Memory B cell (primary cell): Measurements from ENCODE around the gene CLDN24.

Source experiments
- ATAC-seq: fragments of 150-1000 bp; cut with Tn5 transposase; 2 replicates; pipeline ENCODE4 v1.10.0; 2021; ENCODE audit warnings: low read depth, mild to moderate bottlenecking, moderate library complexity
- DNase-seq, 2 donors: peaks; one replicate each; pipeline ENCODE4 v3.0.0; 2022; ENCODE audit warnings: low spot score in 2 of 2
- H3K27ac Mint-ChIP-seq: one replicate; pipeline ENCODE4 v1.8.0; 2022; ENCODE audit warnings: mild to moderate bottlenecking, moderate library complexity, mixed read lengths
- H3K27me3 Mint-ChIP-seq: one replicate; pipeline ENCODE4 v1.8.0; 2022; ENCODE audit warnings: mixed read lengths
- H3K36me3 Mint-ChIP-seq: one replicate; pipeline ENCODE4 v1.8.0; 2022; ENCODE audit warnings: mild to moderate bottlenecking, mixed read lengths
- H3K4me1 Mint-ChIP-seq: one replicate; pipeline ENCODE4 v1.8.0; 2022; ENCODE audit warnings: mixed read lengths
- H3K4me3 Mint-ChIP-seq: one replicate; pipeline ENCODE4 v1.8.0; 2022; ENCODE audit warnings: mild to moderate bottlenecking, moderate library complexity, mixed read lengths
- H3K9me3 Mint-ChIP-seq: one replicate; pipeline ENCODE4 v1.8.0; 2022; ENCODE audit warnings: mixed read lengths

The CLDN24 gene

GRCh38 chr4:183322326-183322725 lies at the start of gene CLDN24:
CLDN24 (minus strand) TSS chr4:183322426; CDS start chr4:183322426, 0 bp downstream.
- Mint-ChIP-seq H3K27ac (no peak within 1 kb of the TSS), H3K9me3 (peaks cover 2% of the 10 kb centered on the region), H3K4me3 (no peak within 1 kb of the TSS), H3K4me1 (no peaks in the 10 kb centered on the region), H3K36me3 (no peaks in the 10 kb centered on the region), H3K27me3 (peaks cover 3% of the 10 kb centered on the region)
- ATAC-seq (no peak), DNase-seq (no peak)

- no peak for ATAC-seq
- H3K9me3 Mint-ChIP-seq: peaks cover 2% of the 10 kb centered on the region
- DNase-seq: no peak
- no peak overlapping the region for H3K4me3 Mint-ChIP-seq
- no peaks in the 10 kb centered on the region for H3K4me1 Mint-ChIP-seq
- H3K36me3 Mint-ChIP-seq: no peaks in the 10 kb centered on the region
- peaks cover 1% of the 10 kb centered on the region for H3K27me3 Mint-ChIP-seq
- H3K27ac Mint-ChIP-seq: no peak overlapping the region
Measured at GRCh38 chr4:183370786-183371185, 48.6 kb upstream of the CLDN24 start.

DNA sequence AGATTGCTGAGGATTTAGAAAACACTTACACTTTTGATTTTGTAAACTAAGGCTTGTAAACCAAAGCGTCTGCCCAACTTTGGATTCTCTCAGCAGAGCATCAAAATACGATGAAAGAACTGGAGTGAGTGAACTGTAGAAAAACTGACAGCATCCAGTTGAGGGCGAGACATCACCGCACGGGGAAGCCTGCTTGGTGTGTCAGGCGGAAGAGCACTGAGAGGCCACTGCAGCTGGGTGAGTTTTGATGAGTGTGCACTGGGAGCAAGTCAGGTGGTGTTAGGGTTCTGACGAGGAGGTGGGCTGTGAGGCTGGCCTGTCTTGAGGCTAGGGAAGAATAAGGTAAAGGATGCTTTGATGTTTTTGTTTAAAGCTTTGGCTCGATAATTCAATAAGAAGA lies 46.8 kb upstream of the CLDN24 start:
- Mint-ChIP-seq H3K4me3 (no peak overlapping the region), H3K4me1 (no peaks in the 10 kb centered on the region), H3K9me3 (peaks cover 2% of the 10 kb centered on the region), H3K27me3 (peaks cover 1% of the 10 kb centered on the region), H3K36me3 (no peaks in the 10 kb centered on the region), H3K27ac (no peak overlapping the region)
- DNase-seq (no peak), ATAC-seq (no peak)

- H3K4me1 Mint-ChIP-seq: no peaks in the 10 kb centered on the region
- peaks cover 4% of the 10 kb centered on the region for H3K27me3 Mint-ChIP-seq
- ATAC-seq (no peak), DNase-seq (no peak)
- no peaks in the 10 kb centered on the region for H3K9me3 Mint-ChIP-seq
- no peak overlapping the region for H3K27ac Mint-ChIP-seq
- no peaks in the 10 kb centered on the region for H3K36me3 Mint-ChIP-seq
- no peak overlapping the region for H3K4me3 Mint-ChIP-seq
Measured at GRCh38 chr4:183366206-183366835, 44.1 kb upstream of the CLDN24 start.

DNA sequence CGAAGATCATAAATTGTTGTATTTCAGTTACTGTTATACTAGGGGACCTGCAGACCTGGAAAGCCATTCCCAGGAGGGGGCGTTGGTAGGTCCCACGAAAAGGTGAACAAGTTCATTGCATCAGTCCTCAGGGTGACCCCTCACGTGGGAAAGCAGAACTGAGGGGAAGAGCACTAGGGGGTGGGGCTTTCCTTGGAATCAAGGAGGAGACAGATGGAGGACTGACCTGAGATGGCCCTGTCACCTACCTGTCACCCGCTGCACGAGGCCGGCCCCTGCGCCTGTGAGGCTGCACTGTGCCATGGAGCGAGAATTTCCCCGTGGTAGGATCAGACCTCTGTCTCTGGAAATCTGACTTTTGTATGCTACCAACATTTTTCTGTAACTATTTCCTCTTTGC lies 41.8 kb upstream of the CLDN24 start:
- ATAC-seq (no peak), DNase-seq (no peak)
- H3K9me3 Mint-ChIP-seq: no peaks in the 10 kb centered on the region
- no peak overlapping the region for H3K4me3 Mint-ChIP-seq
- H3K4me1 Mint-ChIP-seq: no peaks in the 10 kb centered on the region
- H3K27me3 Mint-ChIP-seq: peaks cover 4% of the 10 kb centered on the region
- no peak overlapping the region for H3K27ac Mint-ChIP-seq
- H3K36me3 Mint-ChIP-seq: no peaks in the 10 kb centered on the region

- peaks cover 6% of the 10 kb centered on the region for H3K27me3 Mint-ChIP-seq
Measured at GRCh38 chr4:183362916-183363542, 40.8 kb upstream of the CLDN24 start.

DNA sequence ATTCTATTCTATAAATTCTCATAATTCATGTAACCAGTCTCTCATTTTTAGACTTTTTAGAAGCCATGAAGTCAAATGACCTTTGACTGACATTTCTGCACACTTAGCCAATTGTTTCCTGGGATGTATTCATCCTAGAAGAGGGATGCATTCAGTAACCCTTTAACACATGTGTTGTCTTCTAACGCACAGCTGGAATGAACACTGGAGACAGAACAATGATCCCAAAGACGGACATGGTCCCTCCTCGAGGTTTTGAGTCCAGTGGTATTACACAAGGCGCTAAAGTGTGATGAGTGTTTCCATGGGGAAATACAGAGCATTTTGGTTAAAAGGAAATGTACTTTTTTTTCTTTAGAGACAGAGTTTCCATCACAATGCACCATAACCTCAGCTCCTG lies 39.8 kb upstream of the CLDN24 start:
- Mint-ChIP-seq H3K4me1 (no peaks in the 10 kb centered on the region), H3K9me3 (no peaks in the 10 kb centered on the region), H3K27ac (no peak overlapping the region), H3K36me3 (no peaks in the 10 kb centered on the region), H3K4me3 (no peak overlapping the region), H3K27me3 (peaks cover 8% of the 10 kb centered on the region)
- no peak for ATAC-seq
- DNase-seq: no peak

More at GRCh38 chr4:183362916-183363542, 40.8 kb upstream of the CLDN24 start:
- Mint-ChIP-seq H3K9me3 (no peaks in the 10 kb centered on the region), H3K27ac (no peak overlapping the region), H3K4me1 (no peaks in the 10 kb centered on the region), H3K4me3 (no peak overlapping the region), H3K36me3 (no peaks in the 10 kb centered on the region)
- no peak for DNase-seq
- ATAC-seq: no peak

- no peaks in the 10 kb centered on the region for H3K36me3 Mint-ChIP-seq
- ATAC-seq: no peak
- H3K9me3 Mint-ChIP-seq: no peaks in the 10 kb centered on the region
- H3K4me3 Mint-ChIP-seq: no peak overlapping the region
- H3K4me1 Mint-ChIP-seq: no peaks in the 10 kb centered on the region
- DNase-seq: no peak
- H3K27ac Mint-ChIP-seq: no peak overlapping the region
- peaks cover 12% of the 10 kb centered on the region for H3K27me3 Mint-ChIP-seq
Measured at GRCh38 chr4:183360161-183360919, 38.1 kb upstream of the CLDN24 start.

DNA sequence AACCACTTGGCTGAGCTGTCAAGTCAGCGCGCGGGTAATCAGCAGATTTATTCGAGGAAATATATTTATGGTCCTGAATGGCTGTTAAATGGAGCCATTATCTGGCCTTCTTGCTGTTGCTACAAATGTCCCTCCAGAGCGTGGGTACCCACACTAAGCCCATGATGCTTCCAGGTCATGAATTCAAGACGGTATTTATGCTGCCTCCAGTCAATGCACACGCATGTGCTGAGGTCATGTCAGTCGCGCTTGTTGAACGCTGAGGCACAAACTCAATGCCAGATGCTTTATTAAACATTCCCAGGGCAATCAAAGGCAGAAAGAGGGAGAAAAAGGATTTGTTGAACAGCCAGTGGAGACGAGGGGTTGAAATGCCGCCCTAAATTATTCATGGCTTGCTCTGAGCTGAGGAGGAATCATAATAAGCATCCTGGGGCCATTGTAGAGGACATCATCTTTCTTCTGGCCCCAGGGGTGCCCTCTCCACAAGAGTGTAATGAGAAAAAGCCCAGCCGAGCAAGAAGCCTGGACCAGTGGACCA lies 36.1 kb upstream of the CLDN24 start:
- no peak overlapping the region for H3K27ac Mint-ChIP-seq
- no peaks in the 10 kb centered on the region for H3K4me1 Mint-ChIP-seq
- no peaks in the 10 kb centered on the region for H3K36me3 Mint-ChIP-seq
- peaks cover 11% of the 10 kb centered on the region for H3K27me3 Mint-ChIP-seq
- no peak for ATAC-seq
- no peaks in the 10 kb centered on the region for H3K9me3 Mint-ChIP-seq
- no peak overlapping the region for H3K4me3 Mint-ChIP-seq
- no peak for DNase-seq

DNA sequence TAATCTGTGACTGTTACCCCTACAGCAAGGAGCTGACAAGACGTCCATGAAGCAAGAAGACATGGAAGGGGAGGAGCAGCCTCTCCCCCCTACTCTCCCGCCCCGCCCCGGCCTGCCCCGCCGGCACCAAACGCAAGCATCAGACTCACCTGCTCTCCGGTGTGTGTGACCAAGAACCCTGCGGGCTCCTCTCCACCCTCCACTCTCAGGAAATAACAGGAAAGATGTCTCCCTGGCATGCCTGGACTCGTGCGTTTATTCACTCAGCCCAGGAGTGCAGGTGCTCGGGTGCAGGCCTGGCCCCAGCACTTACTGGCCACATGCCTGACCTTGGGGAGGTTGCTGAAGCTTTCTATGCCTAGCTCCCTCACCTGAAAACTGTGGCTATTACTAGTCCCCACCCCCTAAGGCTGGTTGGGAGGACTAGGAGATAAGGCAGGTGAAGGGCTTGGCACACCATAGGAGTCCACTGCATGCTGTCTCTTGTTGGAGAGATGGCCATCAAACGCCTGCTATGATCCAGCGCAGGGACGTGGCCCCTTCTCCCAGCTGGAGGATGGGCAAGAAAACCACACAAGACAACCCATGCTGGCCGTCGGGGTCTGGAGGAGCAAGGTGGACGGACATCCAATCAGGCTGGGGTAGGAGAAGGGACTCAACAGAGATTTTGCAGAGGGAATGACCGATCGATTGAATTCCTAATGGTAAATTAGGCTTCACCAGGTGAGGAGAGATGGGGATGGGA lies 34.9 kb upstream of the CLDN24 start:
- no peaks in the 10 kb centered on the region for H3K36me3 Mint-ChIP-seq
- peaks cover 9% of the 10 kb centered on the region for H3K27me3 Mint-ChIP-seq
- no peak overlapping the region for H3K4me3 Mint-ChIP-seq
- H3K9me3 Mint-ChIP-seq: no peaks in the 10 kb centered on the region
- ATAC-seq (no peak), DNase-seq (no peak)
- H3K27ac Mint-ChIP-seq: no peak overlapping the region
- H3K4me1 Mint-ChIP-seq: no peaks in the 10 kb centered on the region

- peaks cover 9% of the 10 kb centered on the region for H3K27me3 Mint-ChIP-seq
- no peak for ATAC-seq
- no peaks in the 10 kb centered on the region for H3K9me3 Mint-ChIP-seq
- H3K36me3 Mint-ChIP-seq: no peaks in the 10 kb centered on the region
- no peak overlapping the region for H3K4me3 Mint-ChIP-seq
- no peak for DNase-seq
- H3K4me1 Mint-ChIP-seq: no peaks in the 10 kb centered on the region
- no peak overlapping the region for H3K27ac Mint-ChIP-seq
Measured at GRCh38 chr4:183356173-183356830, 34.1 kb upstream of the CLDN24 start.

- no peak for DNase-seq
- Mint-ChIP-seq H3K9me3 (no peaks in the 10 kb centered on the region), H3K36me3 (no peaks in the 10 kb centered on the region), H3K4me1 (no peaks in the 10 kb centered on the region), H3K27ac (no peak overlapping the region), H3K27me3 (peaks cover 11% of the 10 kb centered on the region), H3K4me3 (no peak overlapping the region)
- no peak for ATAC-seq
Measured at GRCh38 chr4:183355405-183355804, 33.2 kb upstream of the CLDN24 start.

- Mint-ChIP-seq H3K9me3 (no peaks in the 10 kb centered on the region), H3K27me3 (peaks cover 12% of the 10 kb centered on the region), H3K4me3 (no peak overlapping the region), H3K4me1 (no peaks in the 10 kb centered on the region), H3K36me3 (no peaks in the 10 kb centered on the region), H3K27ac (no peak overlapping the region)
- DNase-seq: no peak
- no peak for ATAC-seq
Measured at GRCh38 chr4:183354219-183354618, 32.0 kb upstream of the CLDN24 start.
